ENCODE measurements around the gene DOCK1.

Gene DOCK1

GRCh38 chr10:126953886-126954285, 48.7 kb downstream of the DOCK1 start:
- no peak for DNase-seq (ENCODE audit: low spot score)

GRCh38 chr10:126955396-126955795, 50.2 kb downstream of the DOCK1 start:
- no peak for DNase-seq (ENCODE audit: low spot score)

- DNase-seq (ENCODE audit: low spot score) = no peak
Observed at GRCh38 chr10:126955934-126956711, 50.9 kb downstream of the DOCK1 start.

- DNase-seq (ENCODE audit: low spot score) = no peak
Observed at GRCh38 chr10:126956712-126957108, 51.5 kb downstream of the DOCK1 start.

DNA sequence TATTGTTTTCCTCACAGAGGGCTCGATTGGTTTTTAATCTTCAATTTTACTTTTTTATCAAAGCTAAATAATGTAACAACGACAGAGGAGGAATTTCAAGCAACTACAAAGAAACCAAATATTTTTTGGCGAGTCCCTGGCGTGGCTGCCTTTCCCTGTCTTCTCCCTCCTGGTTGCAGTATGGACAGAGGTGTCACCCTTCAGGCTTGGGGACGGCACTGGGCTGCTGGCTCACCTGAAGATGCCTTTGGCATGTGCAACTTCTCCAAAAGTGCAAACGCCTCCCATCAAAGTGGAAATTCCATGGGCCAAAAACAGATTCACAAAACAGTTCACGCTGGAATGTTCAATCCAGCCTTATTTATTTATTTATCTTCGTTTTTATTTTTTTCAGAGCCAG, 51.9 kb downstream of the DOCK1 start:
- DNase-seq (ENCODE audit: low spot score) = no peak

DNA sequence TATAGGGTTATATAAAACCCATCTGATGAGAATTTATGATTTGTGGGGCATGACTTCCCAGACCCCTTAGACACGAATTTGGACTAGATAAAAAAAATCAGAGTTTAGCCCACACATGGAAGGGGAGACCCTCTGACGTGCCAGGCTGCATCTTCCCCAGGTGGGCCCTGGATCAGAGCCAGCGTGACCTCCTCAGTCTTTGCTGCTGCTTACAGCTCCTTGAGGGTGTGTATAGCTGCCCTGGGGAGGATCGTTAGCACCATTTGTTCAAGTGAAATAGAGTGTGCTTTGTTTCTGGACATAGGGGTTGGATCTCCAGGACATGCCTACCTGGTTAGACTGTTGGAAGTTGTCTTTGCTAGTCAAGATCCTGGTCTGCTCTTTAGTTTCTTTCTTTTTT, 54.2 kb downstream of the DOCK1 start:
- DNase-seq (ENCODE audit: low spot score) = no peak

GRCh38 chr10:126959906-126960685, 54.9 kb downstream of the DOCK1 start:
- no peak for DNase-seq (ENCODE audit: low spot score)

DNA sequence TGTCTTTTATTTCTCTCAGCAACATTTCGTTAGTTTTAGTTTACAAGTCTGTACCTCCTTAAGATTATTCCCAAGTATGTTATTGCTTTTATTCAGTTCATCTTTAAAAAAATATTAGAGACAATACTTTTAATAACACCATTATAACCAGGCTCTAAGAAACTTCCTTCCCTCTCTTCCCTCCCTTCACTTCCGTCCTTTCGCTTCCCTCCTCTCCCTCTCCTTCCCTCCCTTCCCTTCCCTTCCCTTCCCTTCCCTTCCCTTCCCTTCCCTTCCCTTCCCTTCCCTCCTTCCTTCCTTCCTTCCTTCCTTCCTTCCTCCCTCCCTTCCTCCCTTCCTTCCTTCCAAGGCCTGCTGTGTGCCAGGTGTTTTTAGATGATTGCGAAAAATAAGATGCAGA, 58.1 kb downstream of the DOCK1 start:
- DNase-seq (ENCODE audit: low spot score) = no peak

DNA sequence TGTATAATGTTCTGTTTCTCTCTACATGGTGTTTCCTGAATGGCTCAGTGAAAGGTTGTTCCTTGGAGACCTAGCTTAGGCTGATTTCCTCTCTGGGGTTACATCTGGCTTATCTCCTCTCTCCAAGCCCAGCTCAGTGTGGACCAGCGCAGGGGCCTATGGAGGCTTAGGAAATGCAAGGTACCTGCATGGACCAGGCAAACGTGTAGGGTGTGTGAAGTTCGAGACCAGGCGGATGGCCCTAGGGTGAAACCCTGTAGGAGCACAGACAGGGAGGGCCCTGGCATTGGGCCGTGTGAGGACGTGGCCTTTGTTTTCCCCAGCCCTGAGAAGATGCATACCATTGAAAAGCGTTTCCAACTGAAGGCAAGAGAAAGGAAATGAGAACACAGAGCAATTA, 59.0 kb downstream of the DOCK1 start:
- DNase-seq (ENCODE audit: low spot score) = no peak

DNA sequence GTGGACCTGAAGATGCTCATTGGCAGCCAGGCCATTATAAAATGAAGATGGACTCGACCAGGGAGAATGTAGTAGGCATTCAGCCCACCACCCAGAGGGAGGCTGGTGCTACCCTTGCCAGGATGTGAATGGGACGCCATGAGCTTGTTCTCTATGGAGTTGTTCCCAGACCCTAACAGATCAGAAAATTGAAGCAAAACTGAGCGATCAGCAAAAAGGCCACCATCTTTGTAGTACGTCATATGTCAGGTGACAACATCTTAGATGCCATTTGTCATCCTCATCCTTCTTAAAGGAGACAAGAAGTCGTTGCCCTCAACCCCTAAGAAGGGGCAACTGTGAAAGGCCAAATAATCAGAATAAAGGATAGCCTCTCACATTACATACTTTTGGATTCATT, 61.7 kb downstream of the DOCK1 start:
- no peak for DNase-seq (ENCODE audit: low spot score)

- no peak for DNase-seq (ENCODE audit: low spot score)
Observed at GRCh38 chr10:126969310-126969709, 64.1 kb downstream of the DOCK1 start.

GRCh38 chr10:126972635-126973414, 67.6 kb downstream of the DOCK1 start:
- DNase-seq (ENCODE audit: low spot score) = no peak

- no peak for DNase-seq (ENCODE audit: low spot score)
Observed at GRCh38 chr10:126975221-126975620, 70.0 kb downstream of the DOCK1 start.

DNA sequence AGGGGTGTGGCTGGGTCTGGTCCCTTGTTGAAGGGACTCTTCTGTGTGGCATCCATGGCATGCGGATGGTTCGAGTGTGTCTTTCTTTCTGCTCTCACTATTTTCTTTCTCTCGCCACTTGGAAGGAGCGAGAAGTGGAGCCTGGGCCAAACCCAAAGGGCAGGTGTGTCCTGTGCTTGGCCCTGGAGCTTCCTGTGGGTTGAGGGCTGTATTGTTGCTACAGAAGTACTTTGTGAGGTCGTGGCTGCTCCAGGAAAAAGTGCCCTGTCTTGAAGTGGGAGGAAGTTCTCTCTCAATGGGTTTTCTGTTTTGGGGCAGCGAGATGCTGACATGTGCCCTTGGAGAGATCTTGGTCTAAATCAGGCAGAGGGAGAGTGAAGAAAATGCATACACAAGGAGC, 72.0 kb downstream of the DOCK1 start:
- no peak for DNase-seq (ENCODE audit: low spot score)

GRCh38 chr10:126979311-126979710, 74.1 kb downstream of the DOCK1 start:
- no peak for DNase-seq (ENCODE audit: low spot score)

DNA sequence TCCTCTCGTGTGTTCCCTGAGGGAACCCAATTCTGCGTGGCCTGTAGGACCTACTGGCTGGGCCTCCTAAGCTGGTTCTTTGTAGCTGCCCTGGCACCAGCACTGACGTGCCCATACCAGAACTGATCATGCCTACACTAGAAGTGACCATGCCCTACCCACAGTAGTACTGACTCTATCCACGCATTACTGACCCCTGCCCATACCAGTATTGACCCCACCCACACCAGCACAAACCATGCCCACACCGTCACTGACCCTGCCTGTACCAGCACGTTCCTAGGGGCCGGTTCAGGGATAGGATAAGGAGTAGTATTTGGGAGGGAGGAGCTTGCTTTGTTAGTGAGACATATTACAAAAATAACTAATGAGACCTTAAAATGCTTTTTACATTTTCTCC, 88.0 kb downstream of the DOCK1 start:
- no peak for DNase-seq (ENCODE audit: low spot score)

DNA sequence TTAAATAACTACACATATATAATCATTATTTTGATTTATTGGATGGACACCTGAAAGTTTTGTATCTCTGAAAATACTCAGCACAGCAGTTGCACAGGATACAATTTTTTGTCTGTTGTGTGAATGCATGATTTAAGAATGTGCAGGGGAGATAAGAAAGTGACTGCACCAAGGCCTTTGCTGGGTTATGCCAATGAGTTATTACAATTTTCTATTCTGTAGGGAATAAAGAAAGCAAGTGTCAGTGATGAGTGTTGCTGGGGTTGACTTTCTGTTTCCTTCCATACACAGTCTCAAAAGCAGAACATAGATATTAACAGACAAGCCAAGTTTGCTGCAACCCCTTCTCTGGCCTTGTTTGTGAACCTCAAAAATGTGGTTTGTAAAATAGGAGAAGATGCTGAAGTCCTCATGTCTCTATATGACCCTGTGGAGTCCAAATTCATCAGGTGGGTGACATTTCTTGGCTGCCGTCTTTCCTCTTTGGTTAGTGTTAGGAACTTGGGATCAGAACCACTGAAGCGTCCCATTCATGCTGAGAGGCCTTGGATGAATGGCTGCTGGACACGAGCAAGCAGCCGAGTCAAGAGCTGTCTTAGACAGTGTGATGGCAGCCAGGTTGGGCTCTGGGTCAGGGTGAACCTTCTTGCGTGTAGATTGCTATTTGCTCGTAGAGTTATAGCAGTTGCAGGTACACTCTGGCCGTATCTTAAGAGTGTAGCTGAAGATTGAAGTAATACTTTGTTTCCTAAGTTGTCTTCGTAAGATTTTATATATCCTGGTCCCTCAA, 92.8 kb downstream of the DOCK1 start:
- DNase-seq (ENCODE audit: low spot score) = no peak

DNA sequence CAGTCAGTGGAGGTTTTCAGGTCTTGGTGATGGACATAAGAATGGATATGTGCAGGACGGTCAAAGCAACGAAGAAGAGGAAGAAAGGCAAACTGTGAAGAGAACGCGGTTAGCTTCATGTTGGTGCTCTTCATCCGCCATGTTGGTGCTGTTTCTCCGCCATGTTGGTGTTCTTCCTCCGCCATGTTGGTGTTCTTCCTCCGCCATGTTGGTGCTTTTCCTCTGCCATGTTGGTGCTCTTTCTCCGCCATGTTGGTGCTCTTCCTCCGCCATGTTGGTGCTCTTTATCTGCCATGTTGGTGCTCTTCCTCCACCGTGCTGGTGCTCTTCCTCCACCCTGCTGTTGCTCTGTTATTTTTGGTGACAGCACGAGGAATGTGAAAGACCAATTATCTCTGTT, 95.4 kb downstream of the DOCK1 start:
- no peak for DNase-seq (ENCODE audit: low spot score)

- DNase-seq (ENCODE audit: low spot score) = no peak
Observed at GRCh38 chr10:127003032-127003685, 97.9 kb downstream of the DOCK1 start.

- no peak for DNase-seq (ENCODE audit: low spot score)
Observed at GRCh38 chr10:127006453-127006852, 101.2 kb downstream of the DOCK1 start.

DNA sequence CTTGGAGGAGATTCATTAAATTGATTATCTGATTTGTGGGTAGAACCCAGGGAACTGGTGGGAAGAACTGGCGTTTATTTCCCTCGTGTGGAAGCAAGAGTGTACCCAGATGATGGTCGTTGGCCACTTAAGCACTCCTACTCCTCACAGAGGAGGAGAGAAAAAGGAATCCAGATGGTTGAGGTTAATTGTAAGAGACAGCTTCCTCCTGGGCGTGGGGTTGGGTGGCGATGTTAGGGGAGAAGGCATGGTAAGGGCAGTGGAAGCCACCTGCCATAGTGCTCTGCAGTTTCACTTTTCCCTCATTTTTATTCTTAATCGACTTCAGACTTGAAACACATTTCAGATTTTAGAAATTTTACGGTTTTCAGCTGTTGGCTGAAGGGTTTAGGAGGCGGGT, 104.1 kb downstream of the DOCK1 start:
- no peak for DNase-seq (ENCODE audit: low spot score)

Measured in hematopoietic multipotent progenitor cell treated with erythropoietin and hydrocortisone succinate and interleukin-3 and kit ligand, for 15 days (in vitro differentiated cells).